Endothelial cell of umbilical vein (primary cell): ENCODE results near the gene VPS16. TPM values are rescaled to one million over a fixed set of nuclear protein-coding genes. Genes with fewer than 3 reads are reported as not detected.

Experiments
- BruUV-seq: library from RNA; stranded (reverse); fragments of 400-500 nt; replicated peaks from 2 replicates; lab custom pipeline; 2021; lab: Mats Ljungman, UMichigan
- CTCF ChIA-PET: fragments of 300-600, 350-600 bp; sonication (Branson Sonifier 250); formaldehyde crosslinking; loops from one replicate; lab custom pipeline; 2021; ENCODE audit warnings: antibody characterized with exemption, inconsistent platforms; lab: Charles Lee
- POLR2A ChIA-PET: fragments of 300-600, 350-600 bp; sonication (Branson Sonifier 250); formaldehyde crosslinking; loops from one replicate; lab custom pipeline; 2021; ENCODE audit warnings: antibody characterized with exemption, inconsistent platforms; lab: Charles Lee
- DNase-seq: peaks from one replicate; pipeline ENCODE4 v3.0.0-alpha.2; 2011; ENCODE audit warnings: low read depth, low spot score
- FAIRE-seq: peaks from 2 replicates; lab custom pipeline; 2011; peaks lifted over from hg19 to GRCh38; lab: Jason Lieb, UNC
- H2AFZ ChIP-seq: 2 replicates; pipeline ENCODE4 v1.6.0; 2012; ENCODE audit warnings: low read depth, low read length, control low read depth, inconsistent platforms
- H3K27ac ChIP-seq: 2 replicates; pipeline ENCODE4 v1.5.1; 2011; ENCODE audit warnings: low read depth, mild to moderate bottlenecking, control low read depth, low read length, moderate library complexity; ENCODE audit not compliant: insufficient read depth
- H3K27me3 ChIP-seq, 2 experiments: 2 replicates each; pipeline versions ENCODE4 v1.6.0 to v1.6.1; 2011; ENCODE audit warnings: low read length in 2 of 2, mixed read lengths in 1 of 2; ENCODE audit not compliant: control insufficient read depth in 2 of 2, insufficient read depth in 2 of 2
- H3K36me3 ChIP-seq, 2 experiments: 2 replicates in 1 of 2; 3 replicates in 1 of 2; pipeline ENCODE4 v1.5.1; 2011; ENCODE audit warnings: low read length in 2 of 2, mild to moderate bottlenecking in 1 of 2, moderate library complexity in 1 of 2; ENCODE audit not compliant: control insufficient read depth in 2 of 2, insufficient read depth in 2 of 2; ENCODE audit errors: extremely low read depth in 1 of 2
- H3K4me1 ChIP-seq: 3 replicates; pipeline ENCODE4 v1.5.1; 2011; ENCODE audit warnings: mild to moderate bottlenecking, low read length; ENCODE audit not compliant: control insufficient read depth, insufficient read depth; ENCODE audit errors: extremely low read depth
- H3K4me2 ChIP-seq: 2 replicates; pipeline ENCODE4 v1.6.1; 2011; ENCODE audit warnings: low read length, control low read depth, mixed read lengths; ENCODE audit not compliant: insufficient read depth
- H3K4me3 ChIP-seq, 3 experiments: fragments of 200-600 bp in 1 of 3; sonication (generic), shearing (Covaris generic) in 1 of 3; replicated peaks in 1 of 3; 2 replicates each; pipeline ENCODE4 v1.5.1; 2011 to 2016; ENCODE audit warnings: control low read depth in 3 of 3, low read length in 3 of 3, mild to moderate bottlenecking in 2 of 3, inconsistent platforms in 1 of 3, low read depth in 1 of 3, moderate library complexity in 1 of 3; ENCODE audit not compliant: insufficient read depth in 1 of 3
- H3K79me2 ChIP-seq: 2 replicates; pipeline ENCODE4 v1.6.0; 2012; ENCODE audit warnings: low read length, inconsistent platforms; ENCODE audit not compliant: control insufficient read depth, insufficient read depth
- H3K9ac ChIP-seq: replicated peaks from 2 replicates; pipeline ENCODE3; 2011; ENCODE audit warnings: low read length, control low read depth; ENCODE audit not compliant: insufficient read depth; ENCODE audit errors: extremely low read depth
- H3K9me1 ChIP-seq: replicated peaks from 3 replicates; pipeline ENCODE4 v1.6.0; 2011; ENCODE audit warnings: mild to moderate bottlenecking, low read length; ENCODE audit not compliant: control insufficient read depth, insufficient read depth; ENCODE audit errors: extremely low read depth
- H3K9me3 ChIP-seq: replicated peaks from 2 replicates; pipeline ENCODE4 v1.5.1; 2012; ENCODE audit warnings: low read length, inconsistent platforms; ENCODE audit not compliant: control insufficient read depth, insufficient read depth
- H4K20me1 ChIP-seq: replicated peaks from 2 replicates; pipeline ENCODE3; 2011; ENCODE audit warnings: mild to moderate bottlenecking, low read length; ENCODE audit not compliant: control insufficient read depth, insufficient read depth; ENCODE audit errors: extremely low read depth
- EZH2 ChIP-seq: IDR thresholded peaks from 2 replicates; pipeline ENCODE4 v1.6.1; 2012; ENCODE audit warnings: borderline replicate concordance, low read depth, mild to moderate bottlenecking, moderate library complexity, low read length, inconsistent platforms; ENCODE audit not compliant: severe bottlenecking
- FOS ChIP-seq: IDR thresholded peaks from 2 replicates; pipeline ENCODE4 v1.6.1; 2011; ENCODE audit warnings: mild to moderate bottlenecking, low read length, moderate library complexity, borderline replicate concordance; ENCODE audit not compliant: insufficient read depth
- GATA2 ChIP-seq: IDR thresholded peaks from 2 replicates; pipeline ENCODE4 v1.7.0; 2011; ENCODE audit warnings: low read depth, mild to moderate bottlenecking, moderate library complexity, mixed read lengths, low read length; ENCODE audit not compliant: insufficient read length, insufficient read depth
- JUN ChIP-seq: IDR thresholded peaks from 2 replicates; pipeline ENCODE4 v1.6.1; 2011; ENCODE audit warnings: borderline replicate concordance, low read depth; ENCODE audit not compliant: insufficient read length, insufficient read depth
- MYC ChIP-seq: IDR thresholded peaks from one replicate; pipeline ENCODE4 v1.6.1; 2011; ENCODE audit warnings: mild to moderate bottlenecking, low read depth, low read length
- POLR2A ChIP-seq: IDR thresholded peaks from 2 replicates; pipeline ENCODE4 v1.6.1; 2012; ENCODE audit warnings: low read depth, mild to moderate bottlenecking, control low read depth, low read length
- POLR2AphosphoS5 ChIP-seq: IDR thresholded peaks from 2 replicates; pipeline ENCODE4 v1.6.1; 2012; ENCODE audit warnings: low read depth, mild to moderate bottlenecking, control low read depth, low read length, moderate library complexity; ENCODE audit not compliant: insufficient read depth
- dilution Hi-C: fragments of 300-500 bp; cut with MboI; formaldehyde crosslinking; loops from one replicate; pipeline ENCODE4 v1.15.0; 2019; ENCODE audit warnings: low sequenced_read_pairs; ENCODE audit not compliant: extremely low pct_ligation_motif_present
- intact Hi-C: fragments of 100-400 bp; cut with micrococcal nuclease; formaldehyde crosslinking; loops from one replicate; pipeline ENCODE4 v1.10.0; 2022
- polyA plus RNA-seq, 4 experiments: library from polyadenylated mRNA; depleted of rRNA in 3 of 4; stranded (reverse) in 3 of 4; unstranded in 1 of 4; fragments of >200 nt; gene quantifications; 2 replicates each; pipeline versions ENCODE4 v1.2.1 to v1.2.3, GENCODE V29; 2011 to 2012; ENCODE audit warnings: missing spikeins in 1 of 4
- total RNA-seq: library from RNA; stranded (reverse); gene quantifications from 2 replicates; pipeline ENCODE4 v1.2.3, GENCODE V29; 2021
- TF ChIP-seq, protein P1 (sequence below), 2 donors: IDR thresholded peaks; 1 replicate in 1 of 2; 2 replicates in 1 of 2; pipeline ENCODE4 v1.5.1; 2011; ENCODE audit warnings: low read length in 2 of 2, mild to moderate bottlenecking in 2 of 2, moderate library complexity in 2 of 2, control low read depth in 1 of 2, inconsistent platforms in 1 of 2, low read depth in 1 of 2; ENCODE audit not compliant: insufficient read depth in 1 of 2; ENCODE audit errors: extremely low read depth in 1 of 2
- TF ChIP-seq, protein P2 (sequence below): IDR thresholded peaks from 2 replicates; pipeline ENCODE4 v1.6.1; 2011; ENCODE audit not compliant: insufficient read depth, insufficient read length

VPS16 gene
- total and polyA plus RNA-seq, 2 donors (not counting 3 experiments of a cell fraction or from before 2014, with no cell fraction given): 37.6 to 42.3 TPM

GRCh38 chr20:2889209-2889608 is 48.7 kb downstream of the VPS16 start:
- Histone ChIP-seq H4K20me1 (peaks cover 2% of the 10 kb centered on the region), H3K36me3 (no peaks in the 10 kb centered on the region), H3K9me1 (no peaks in the 10 kb centered on the region), H3K4me2 (no peak overlapping the region), H3K9me3 (no peaks in the 10 kb centered on the region), H3K27ac (no peak overlapping the region), H3K4me1 (peaks cover 17% of the 10 kb centered on the region), H2AFZ (no peak overlapping the region), H3K79me2 (peaks cover 78% of the 10 kb centered on the region), H3K4me3 (no peak overlapping the region), H3K27me3 (no peaks in the 10 kb centered on the region), H3K9ac (no peak overlapping the region)
- DNase-seq (no peak), FAIRE-seq (no peak)
- ChIA-PET CTCF (interaction anchor here (1.2 to 1.5 kb wide), 2 partner anchors 10 to 38 kb away, joined by 5 read pairs; no protein-coding TSS in a partner anchor), POLR2A (no interaction called here)
- dilution Hi-C loops (no loop called here), intact Hi-C loops (no loop called here)
- no TSS peak for BruUV-seq
- TF ChIP-seq EZH2: no peak
- TF ChIP-seq FOS: no peak
- TF ChIP-seq, protein P1, sequence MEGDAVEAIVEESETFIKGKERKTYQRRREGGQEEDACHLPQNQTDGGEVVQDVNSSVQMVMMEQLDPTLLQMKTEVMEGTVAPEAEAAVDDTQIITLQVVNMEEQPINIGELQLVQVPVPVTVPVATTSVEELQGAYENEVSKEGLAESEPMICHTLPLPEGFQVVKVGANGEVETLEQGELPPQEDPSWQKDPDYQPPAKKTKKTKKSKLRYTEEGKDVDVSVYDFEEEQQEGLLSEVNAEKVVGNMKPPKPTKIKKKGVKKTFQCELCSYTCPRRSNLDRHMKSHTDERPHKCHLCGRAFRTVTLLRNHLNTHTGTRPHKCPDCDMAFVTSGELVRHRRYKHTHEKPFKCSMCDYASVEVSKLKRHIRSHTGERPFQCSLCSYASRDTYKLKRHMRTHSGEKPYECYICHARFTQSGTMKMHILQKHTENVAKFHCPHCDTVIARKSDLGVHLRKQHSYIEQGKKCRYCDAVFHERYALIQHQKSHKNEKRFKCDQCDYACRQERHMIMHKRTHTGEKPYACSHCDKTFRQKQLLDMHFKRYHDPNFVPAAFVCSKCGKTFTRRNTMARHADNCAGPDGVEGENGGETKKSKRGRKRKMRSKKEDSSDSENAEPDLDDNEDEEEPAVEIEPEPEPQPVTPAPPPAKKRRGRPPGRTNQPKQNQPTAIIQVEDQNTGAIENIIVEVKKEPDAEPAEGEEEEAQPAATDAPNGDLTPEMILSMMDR (IDR thresholded peaks at IDR 0.05; ENCODE audit: extremely low read depth in 1 of 2, insufficient read depth in 1 of 2, low read depth in 1 of 2, low read length in 2 of 2): no peak
- TF ChIP-seq, protein P2, sequence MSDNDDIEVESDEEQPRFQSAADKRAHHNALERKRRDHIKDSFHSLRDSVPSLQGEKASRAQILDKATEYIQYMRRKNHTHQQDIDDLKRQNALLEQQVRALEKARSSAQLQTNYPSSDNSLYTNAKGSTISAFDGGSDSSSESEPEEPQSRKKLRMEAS: no peak
- TF ChIP-seq MYC: no peak
- no peak for TF ChIP-seq POLR2AphosphoS5
- TF ChIP-seq GATA2: no peak
- no peak for TF ChIP-seq POLR2A
- TF ChIP-seq JUN: no peak
